Osteoblast (primary cell): Measurements from ENCODE around the gene SLC26A2. TPM values are rescaled to one million over a fixed set of nuclear protein-coding genes. Genes with fewer than 3 reads are reported as not detected.

Experiments used
- DNase-seq: peaks from one replicate; pipeline ENCODE4 v3.0.0; 2011; ENCODE audit warnings: low spot score, mixed read lengths; ENCODE audit not compliant: insufficient read length; ENCODE audit errors: missing footprints
- H2AFZ ChIP-seq: 2 replicates; pipeline ENCODE4 v1.6.0; 2011; ENCODE audit warnings: mild to moderate bottlenecking, low read length
- H3K27ac ChIP-seq: 2 replicates; pipeline ENCODE4 v1.5.1; 2011; ENCODE audit warnings: mild to moderate bottlenecking, low read depth, low read length, moderate library complexity
- H3K27me3 ChIP-seq: 2 replicates; pipeline ENCODE4 v1.6.0; 2012; ENCODE audit warnings: mild to moderate bottlenecking, control low read depth, inconsistent platforms, low read length, moderate library complexity; ENCODE audit not compliant: insufficient read depth
- H3K36me3 ChIP-seq: 2 replicates; pipeline ENCODE4 v1.5.1; 2011; ENCODE audit warnings: mild to moderate bottlenecking, low read length, control low read depth, moderate library complexity; ENCODE audit not compliant: insufficient read depth
- H3K4me1 ChIP-seq: 2 replicates; pipeline ENCODE4 v1.5.1; 2011; ENCODE audit warnings: mild to moderate bottlenecking, low read length, control low read depth, moderate library complexity; ENCODE audit not compliant: insufficient read depth
- H3K4me2 ChIP-seq: 2 replicates; pipeline ENCODE4 v1.6.0; 2011; ENCODE audit warnings: mild to moderate bottlenecking, low read length; ENCODE audit not compliant: insufficient read depth
- H3K4me3 ChIP-seq: fragments of 200-600 bp; sonication (generic); 3 replicates; pipeline ENCODE4 v1.5.1; 2012; ENCODE audit warnings: mild to moderate bottlenecking, low read length, inconsistent platforms; ENCODE audit not compliant: insufficient read depth
- H3K79me2 ChIP-seq: 2 replicates; pipeline ENCODE4 v1.6.0; 2012; ENCODE audit warnings: mild to moderate bottlenecking, low read length, control low read depth, inconsistent platforms; ENCODE audit not compliant: insufficient read depth
- H3K9me3 ChIP-seq: 2 replicates; pipeline ENCODE4 v1.5.1; 2011; ENCODE audit warnings: low read depth, low read length, control low read depth
- H4K20me1 ChIP-seq: 2 replicates; pipeline ENCODE4 v1.6.0; 2012; ENCODE audit warnings: mild to moderate bottlenecking, low read length, control low read depth; ENCODE audit not compliant: insufficient read depth
- CTCF ChIP-seq: IDR thresholded peaks from 2 replicates; pipeline ENCODE4 v1.5.1; 2011; ENCODE audit warnings: mild to moderate bottlenecking, low read depth, low read length, moderate library complexity; ENCODE audit errors: extremely low read depth
- total RNA-seq: library from RNA; depleted of rRNA; stranded (reverse); fragments of >200 nt; gene quantifications from 2 replicates; pipeline ENCODE4 v1.2.3, GENCODE V29; 2012

Gene SLC26A2
- total RNA-seq, 1 donor = 22.1 TPM

GRCh38 chr5:149957855-149958254 is 2.7 kb upstream of the SLC26A2 start:
- H3K27ac ChIP-seq = no peak overlapping the region
- TF ChIP-seq CTCF = no peak
- DNase-seq = no peak

GRCh38 chr5:149959406-149960236 is 937 bp upstream of the SLC26A2 start:
- DNase-seq = peak; percentile 77
- H3K27ac ChIP-seq = peak overlapping the region; percentile 90

More at GRCh38 chr5:149957855-149958254, 2.7 kb upstream of the SLC26A2 start:
- H4K20me1 ChIP-seq = no peaks in the 10 kb centered on the region
- H2AFZ ChIP-seq = no peak overlapping the region
- peaks cover 8% of the 10 kb centered on the region for H3K79me2 ChIP-seq
- no peaks in the 10 kb centered on the region for H3K36me3 ChIP-seq
- H3K4me2 ChIP-seq = no peak overlapping the region
- no peaks in the 10 kb centered on the region for H3K9me3 ChIP-seq
- peaks cover 14% of the 10 kb centered on the region for H3K4me1 ChIP-seq
- no peaks in the 10 kb centered on the region for H3K27me3 ChIP-seq
- no peak overlapping the region for H3K4me3 ChIP-seq

GRCh38 chr5:149961186-149961685 is 678 bp downstream of the SLC26A2 start:
- Histone ChIP-seq H3K4me1 (peaks cover 14% of the 10 kb centered on the region), H4K20me1 (no peaks in the 10 kb centered on the region), H3K4me2 (peak overlapping the region; percentile 92), H3K36me3 (no peaks in the 10 kb centered on the region), H3K27ac (peak overlapping the region; percentile 54), H3K27me3 (no peaks in the 10 kb centered on the region), H3K79me2 (peaks cover 15% of the 10 kb centered on the region), H2AFZ (peak overlapping the region; percentile 87), H3K9me3 (no peaks in the 10 kb centered on the region), H3K4me3 (peak overlapping the region; percentile 87)
- no peak for TF ChIP-seq CTCF
- DNase-seq = peak; percentile 61

More at GRCh38 chr5:149959406-149960236, 937 bp upstream of the SLC26A2 start:
- no peaks in the 10 kb centered on the region for H4K20me1 ChIP-seq
- no peaks in the 10 kb centered on the region for H3K27me3 ChIP-seq
- peak overlapping the region; percentile 92 for H3K4me2 ChIP-seq
- H3K9me3 ChIP-seq = no peaks in the 10 kb centered on the region
- H3K4me1 ChIP-seq = peaks cover 14% of the 10 kb centered on the region
- peak overlapping the region; percentile 64 for H2AFZ ChIP-seq
- peak overlapping the region; percentile 87 for H3K4me3 ChIP-seq
- peaks cover 12% of the 10 kb centered on the region for H3K79me2 ChIP-seq
- no peaks in the 10 kb centered on the region for H3K36me3 ChIP-seq
- TF ChIP-seq CTCF = peak; percentile 74

- no peak overlapping the region for H2AFZ ChIP-seq
- no peak overlapping the region for H3K27ac ChIP-seq
- H3K36me3 ChIP-seq = no peaks in the 10 kb centered on the region
- no peaks in the 10 kb centered on the region for H3K9me3 ChIP-seq
- no peaks in the 10 kb centered on the region for H4K20me1 ChIP-seq
- peak overlapping the region; percentile 16 for H3K4me2 ChIP-seq
- peaks cover 18% of the 10 kb centered on the region for H3K79me2 ChIP-seq
- H3K4me3 ChIP-seq = no peak overlapping the region
- peak; percentile 93 for DNase-seq
- no peaks in the 10 kb centered on the region for H3K27me3 ChIP-seq
- peak; percentile 80 for TF ChIP-seq CTCF
- peaks cover 14% of the 10 kb centered on the region for H3K4me1 ChIP-seq
These were observed 1.4 kb downstream of the SLC26A2 start for GRCh38 chr5:149961957-149962409.
